HG03469 (cell line): Measurements from ENCODE around the gene TMEM273.

ENCODE experiments used
- ATAC-seq: cut with Tn5 transposase; IDR thresholded peaks from one replicate; pipeline ENCODE4 v1.9.1; 2021; ENCODE audit warnings: mild to moderate bottlenecking, moderate library complexity, moderate number of reproducible peaks; ENCODE audit not compliant: unreplicated experiment

The TMEM273 gene

DNA sequence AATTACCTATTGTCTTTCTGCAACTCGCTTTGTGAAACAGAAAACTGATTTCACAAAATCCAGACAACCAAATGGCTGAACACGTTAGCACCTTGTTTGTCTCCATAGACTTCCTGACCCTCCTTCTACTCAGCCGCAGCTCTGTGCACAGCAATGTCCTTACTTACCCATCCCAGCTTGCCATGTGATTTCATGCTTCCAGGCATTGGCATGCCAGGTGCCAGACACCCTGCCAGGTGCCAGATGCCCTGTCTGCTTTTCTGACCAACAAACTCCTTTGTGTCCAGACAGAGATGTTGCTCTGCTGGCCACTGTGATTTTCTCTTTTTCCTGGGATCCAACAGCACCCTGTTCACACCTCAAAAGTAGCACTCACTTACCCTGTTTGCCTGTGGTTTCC lies 38.3 kb downstream of the TMEM273 start:
- ATAC-seq, result no peak

DNA sequence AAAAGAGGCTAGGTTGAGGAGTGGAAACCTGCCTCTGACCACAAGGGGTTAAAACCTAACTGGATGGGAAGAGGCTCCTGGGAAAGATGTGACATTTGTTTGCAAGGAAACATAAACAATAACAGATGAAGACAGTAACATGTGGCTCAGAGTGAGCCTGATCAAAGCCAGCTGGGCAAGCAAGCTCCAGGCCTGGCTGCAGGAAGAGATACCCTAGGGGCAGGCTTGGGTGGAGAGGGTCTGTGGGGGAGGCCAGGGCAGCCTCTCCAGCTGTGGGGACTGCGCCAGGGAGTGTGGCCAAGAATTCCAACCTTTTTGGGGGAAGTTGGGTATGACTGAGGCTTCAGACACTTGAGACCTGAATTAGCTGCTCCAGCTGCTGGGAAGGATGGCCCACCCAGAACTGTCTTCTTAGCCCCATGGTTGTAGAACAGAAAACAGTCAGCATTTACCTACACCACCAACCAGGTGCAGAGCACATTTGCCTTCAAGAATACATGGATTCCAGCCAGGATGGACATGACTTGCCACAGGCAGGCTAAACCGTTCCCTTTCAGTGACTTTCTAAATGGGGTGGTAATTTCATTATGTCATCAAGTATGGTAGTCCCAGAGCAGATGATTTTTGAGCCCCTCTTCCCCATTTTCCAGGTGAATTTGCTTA lies 44.0 kb downstream of the TMEM273 start:
- no peak for ATAC-seq

GRCh38 chr10:49143249-49143648 lies 44.9 kb downstream of the TMEM273 start:
- ATAC-seq, result no peak

DNA sequence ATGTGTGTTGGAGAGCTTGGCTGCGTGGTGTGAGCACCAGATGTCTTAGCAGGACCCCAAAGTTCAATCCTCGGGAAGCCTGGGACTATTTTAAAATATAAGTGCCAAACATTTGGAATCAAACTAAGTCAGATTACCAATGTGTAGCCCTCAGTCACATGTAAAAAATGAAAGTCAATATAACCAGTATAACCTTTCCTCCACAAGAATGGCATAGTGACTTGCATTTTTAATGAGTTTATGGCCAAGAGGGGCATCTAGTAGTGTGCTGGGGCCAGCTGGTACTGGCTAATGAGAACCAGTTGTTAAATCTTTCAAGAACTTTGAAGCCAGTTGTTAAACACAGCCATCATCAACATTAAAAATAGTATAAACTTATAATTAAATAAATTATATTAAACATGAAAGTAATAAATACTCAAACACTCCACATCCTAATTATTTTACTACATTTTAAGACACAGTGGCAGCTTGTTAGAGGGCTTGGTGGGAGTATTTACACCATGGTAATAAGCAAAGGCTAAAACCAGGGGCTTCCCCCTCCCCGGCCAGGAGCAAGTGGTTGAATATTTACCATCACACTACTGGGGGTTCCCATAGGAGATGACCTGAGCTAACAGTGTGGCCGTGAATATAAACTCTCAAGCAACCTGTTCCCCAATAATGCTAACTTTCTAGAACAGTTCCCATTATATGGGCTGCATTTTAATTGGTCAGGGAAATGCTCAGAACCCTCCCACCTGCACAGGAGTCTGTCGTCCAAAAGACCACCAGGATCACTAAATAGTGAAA lies 46.5 kb downstream of the TMEM273 start:
- no peak for ATAC-seq

GRCh38 chr10:49140304-49141177 lies 47.6 kb downstream of the TMEM273 start:
- no peak for ATAC-seq

DNA sequence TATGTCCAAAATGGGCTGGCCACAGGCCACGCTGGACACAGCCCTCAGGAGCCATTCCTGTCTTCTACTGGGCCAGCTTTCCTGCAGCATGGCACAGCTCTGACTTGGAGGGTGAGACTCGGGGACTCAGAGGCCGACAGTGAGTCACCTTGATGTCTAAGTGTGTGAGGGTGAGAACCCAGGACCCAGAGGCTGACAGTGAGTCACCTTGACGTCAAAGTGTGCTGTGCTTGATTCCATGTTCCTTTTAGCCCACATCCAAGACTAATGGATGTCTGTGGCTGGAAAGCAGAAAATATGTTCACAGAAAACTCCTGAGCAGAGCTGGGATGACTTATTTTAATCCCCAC lies 48.4 kb downstream of the TMEM273 start:
- ATAC-seq, result no peak

DNA sequence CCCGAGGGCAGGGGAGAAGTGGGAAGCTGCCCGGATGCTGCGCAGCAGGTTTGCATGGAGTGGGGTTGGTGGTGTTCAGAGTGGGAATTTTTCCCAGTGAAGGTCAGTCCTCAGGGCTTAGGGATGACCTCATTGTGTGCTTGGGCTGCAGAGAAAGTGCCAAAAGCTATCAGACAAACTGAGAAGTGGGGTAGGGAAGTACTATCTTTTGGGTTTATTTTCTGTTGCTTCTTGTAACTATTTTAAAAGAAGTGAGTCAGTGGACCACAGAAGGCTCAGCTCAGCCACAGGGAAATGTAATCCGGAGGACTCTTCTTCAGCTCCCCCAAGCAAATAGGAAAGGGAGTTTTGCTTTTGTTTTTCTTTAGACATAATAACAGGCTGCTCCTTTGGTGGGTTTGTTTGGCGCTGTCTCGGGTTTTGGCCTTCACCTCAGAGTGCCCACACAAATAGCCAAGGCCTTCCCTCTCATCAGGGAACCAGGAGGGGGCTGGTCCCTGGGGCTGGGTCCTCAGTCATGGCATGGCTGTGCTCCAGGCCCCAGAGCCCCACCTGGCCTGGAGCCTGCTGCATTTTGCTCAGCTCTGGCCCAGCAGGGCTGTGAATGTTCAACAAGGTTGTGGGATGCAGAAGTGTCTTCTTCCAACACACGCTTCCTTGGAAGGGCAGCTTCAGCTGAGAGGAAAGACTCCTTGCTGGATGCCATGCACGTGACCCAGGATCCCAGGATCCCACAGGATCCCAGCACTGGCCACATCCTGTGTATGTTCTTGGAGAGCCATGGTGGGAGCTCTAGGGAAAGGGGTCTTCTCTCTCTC lies 49.0 kb downstream of the TMEM273 start:
- no peak for ATAC-seq

DNA sequence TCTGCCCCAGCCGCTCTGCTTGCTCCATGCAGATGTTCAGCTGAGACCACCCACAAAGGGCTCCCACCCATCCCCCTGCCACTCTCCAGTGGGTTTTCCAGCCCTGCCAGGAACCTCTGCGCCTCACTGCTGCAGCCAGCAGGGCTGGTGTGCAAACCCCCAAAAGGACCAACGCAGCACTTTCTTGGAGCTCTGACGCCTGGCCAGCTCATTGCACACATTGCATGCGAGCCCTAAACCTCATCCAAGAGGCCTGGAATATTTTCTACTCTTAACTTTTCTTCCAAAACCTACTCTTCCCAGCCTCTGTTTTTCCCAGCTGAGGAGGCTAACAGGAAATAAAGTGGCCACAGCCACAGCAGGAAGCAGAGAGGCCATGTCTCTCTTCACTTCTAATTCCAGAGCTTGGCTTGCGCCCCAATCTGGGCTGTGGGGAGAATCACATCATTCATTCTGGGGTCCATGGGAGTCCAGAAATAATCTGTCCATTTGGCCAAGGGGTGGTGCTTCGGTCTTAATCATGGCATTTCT lies 49.8 kb downstream of the TMEM273 start:
- ATAC-seq, result no peak

GRCh38 chr10:49136525-49136924 lies 51.7 kb downstream of the TMEM273 start:
- no peak for ATAC-seq

GRCh38 chr10:49135575-49136313 lies 52.4 kb downstream of the TMEM273 start:
- ATAC-seq, result no peak

DNA sequence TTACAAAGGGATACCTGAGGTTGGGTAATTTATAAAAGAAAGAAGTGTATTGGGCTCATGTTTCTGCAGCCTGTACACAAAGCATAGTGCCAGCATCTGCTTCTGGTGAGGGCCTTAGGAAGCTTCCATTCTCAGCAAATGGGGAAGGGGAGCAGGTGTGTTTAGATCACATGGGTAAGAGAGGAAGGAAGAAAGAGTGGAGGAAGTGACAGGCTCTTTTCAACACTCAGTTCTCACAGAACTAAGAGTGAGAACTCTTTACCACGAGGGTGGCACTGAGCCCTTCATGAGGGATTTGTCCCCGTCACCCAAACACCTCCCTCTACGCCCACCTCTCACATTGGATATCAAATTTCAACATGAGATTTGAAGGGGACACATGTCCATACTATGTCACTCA lies 53.9 kb downstream of the TMEM273 start:
- ATAC-seq, result no peak

- no peak for ATAC-seq
These were observed 54.4 kb downstream of the TMEM273 start, which contains the start of gene FAM170B for GRCh38 chr10:49133706-49134248. Gene FAM170B (minus strand): TSS chr10:49134021. CDS start chr10:49133918, 103 bp downstream.

- ATAC-seq, result no peak
These were observed 55.8 kb downstream of the TMEM273 start for GRCh38 chr10:49132362-49132737.

DNA sequence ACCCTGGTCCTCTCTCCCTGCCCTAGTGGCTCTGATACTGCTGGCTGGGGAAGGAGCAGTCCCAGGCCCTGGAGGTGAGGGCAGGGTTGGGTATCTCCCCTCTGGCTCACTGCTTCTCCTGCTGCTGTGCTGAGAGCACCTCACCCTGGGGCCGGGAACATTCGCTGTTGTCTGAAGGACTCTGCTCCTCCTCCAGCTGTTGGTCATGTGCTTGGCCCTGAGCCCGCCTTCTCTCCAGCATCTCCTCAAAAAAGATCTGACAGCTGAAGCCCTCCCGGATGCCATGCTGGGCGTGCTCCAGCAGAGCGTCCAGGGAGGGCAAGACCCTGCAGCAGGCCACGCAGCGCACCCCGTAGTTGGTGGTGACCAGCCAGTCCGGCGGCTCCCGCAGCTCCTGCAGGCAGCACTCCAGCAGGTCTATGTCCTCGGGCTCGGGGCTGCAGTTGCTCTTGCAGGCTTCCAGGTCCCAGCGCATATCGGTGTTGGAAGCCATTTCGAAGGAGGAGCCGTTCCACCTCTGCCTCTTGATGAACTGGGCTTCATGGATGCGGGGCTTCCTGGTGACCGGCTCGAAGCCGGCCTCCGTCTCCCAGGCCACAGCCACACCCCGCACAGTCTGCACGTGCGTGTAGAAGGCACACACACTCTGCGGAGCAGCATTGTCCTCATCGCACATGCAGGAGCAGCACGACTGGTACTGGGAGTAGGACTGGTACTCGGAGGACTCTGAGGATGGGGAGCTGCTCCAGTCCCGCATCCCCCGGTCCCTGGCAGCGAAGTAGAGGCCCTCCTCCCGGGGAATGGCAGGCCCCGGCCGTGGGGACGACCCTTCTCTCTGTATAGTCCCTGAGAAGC lies 56.5 kb downstream of the TMEM273 start:
- no peak for ATAC-seq

GRCh38 chr10:49129376-49129775 lies 58.8 kb downstream of the TMEM273 start:
- ATAC-seq, result no peak

GRCh38 chr10:49128854-49129253 lies 59.3 kb downstream of the TMEM273 start:
- no peak for ATAC-seq

DNA sequence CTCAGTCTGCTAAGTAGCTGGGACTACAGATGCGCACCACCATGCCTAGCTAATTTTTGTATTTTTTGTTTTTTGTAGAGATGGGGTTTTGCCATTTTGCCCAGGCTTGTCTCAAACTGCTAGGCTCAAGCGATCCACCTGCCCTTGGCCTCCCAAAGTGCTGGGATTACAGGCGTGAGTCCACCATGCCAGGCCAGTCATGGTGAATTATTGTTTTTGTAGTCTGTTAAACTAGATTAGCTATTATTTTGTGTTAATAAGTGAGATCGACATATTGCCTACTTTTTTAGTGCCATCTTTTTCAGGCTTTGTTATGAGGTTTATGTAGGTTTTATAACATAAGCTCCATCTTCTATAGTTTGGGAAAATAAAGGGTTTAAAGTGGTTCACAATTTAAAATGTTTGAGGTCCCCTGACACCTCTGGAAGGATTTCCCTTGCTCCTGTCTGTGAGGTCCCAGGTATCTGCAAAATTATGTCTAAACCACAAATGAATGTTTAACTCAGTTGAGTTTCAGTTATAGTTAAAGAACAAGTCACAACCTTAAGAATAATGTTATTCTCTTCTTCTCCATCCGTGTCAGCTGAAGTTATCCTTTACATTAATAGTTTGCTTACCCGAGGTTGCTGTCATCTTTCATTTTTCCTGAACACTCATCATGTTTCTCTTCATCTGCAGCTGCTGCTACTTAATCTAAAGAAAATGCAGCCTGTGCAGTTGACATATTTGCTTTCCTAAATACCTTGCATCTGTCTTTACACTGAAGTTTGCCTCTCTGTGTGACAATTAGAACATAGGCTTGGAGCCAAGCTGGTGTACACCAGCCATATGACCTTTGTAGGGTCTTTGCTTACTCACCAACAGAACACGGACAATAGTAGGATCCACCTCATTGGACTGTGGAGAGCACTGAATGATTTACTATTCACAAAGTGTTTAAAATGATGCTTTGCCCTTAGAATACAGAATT lies 63.9 kb downstream of the TMEM273 start:
- ATAC-seq, result no peak
